HG03097 (cell line): ENCODE results near the gene RACGAP1.

Experiments
- ATAC-seq: cut with Tn5 transposase; IDR thresholded peaks from one replicate; pipeline ENCODE4 v1.9.1; 2021; ENCODE audit not compliant: unreplicated experiment, low FRiP score

The RACGAP1 gene

DNA sequence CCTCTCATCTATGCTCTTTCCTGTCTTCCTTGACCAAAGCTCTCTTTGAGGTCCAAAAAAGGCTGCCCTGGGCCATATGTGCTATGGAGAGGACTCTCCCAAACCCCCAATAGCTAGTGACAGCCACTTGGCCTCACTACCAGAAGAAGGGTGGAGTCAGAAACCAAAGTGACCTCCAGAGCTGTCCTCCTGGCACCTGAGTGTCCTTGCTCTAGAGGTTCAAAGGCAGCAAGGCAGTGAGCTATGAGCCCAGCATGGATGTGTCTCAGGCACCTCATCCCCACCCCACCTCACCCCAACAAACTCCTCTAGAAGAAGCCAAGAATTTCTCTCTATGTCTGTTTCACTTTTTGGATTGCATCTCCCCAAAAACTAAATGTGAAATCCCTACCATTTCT lies 67.7 kb downstream of the RACGAP1 start:
- ATAC-seq, result no peak

DNA sequence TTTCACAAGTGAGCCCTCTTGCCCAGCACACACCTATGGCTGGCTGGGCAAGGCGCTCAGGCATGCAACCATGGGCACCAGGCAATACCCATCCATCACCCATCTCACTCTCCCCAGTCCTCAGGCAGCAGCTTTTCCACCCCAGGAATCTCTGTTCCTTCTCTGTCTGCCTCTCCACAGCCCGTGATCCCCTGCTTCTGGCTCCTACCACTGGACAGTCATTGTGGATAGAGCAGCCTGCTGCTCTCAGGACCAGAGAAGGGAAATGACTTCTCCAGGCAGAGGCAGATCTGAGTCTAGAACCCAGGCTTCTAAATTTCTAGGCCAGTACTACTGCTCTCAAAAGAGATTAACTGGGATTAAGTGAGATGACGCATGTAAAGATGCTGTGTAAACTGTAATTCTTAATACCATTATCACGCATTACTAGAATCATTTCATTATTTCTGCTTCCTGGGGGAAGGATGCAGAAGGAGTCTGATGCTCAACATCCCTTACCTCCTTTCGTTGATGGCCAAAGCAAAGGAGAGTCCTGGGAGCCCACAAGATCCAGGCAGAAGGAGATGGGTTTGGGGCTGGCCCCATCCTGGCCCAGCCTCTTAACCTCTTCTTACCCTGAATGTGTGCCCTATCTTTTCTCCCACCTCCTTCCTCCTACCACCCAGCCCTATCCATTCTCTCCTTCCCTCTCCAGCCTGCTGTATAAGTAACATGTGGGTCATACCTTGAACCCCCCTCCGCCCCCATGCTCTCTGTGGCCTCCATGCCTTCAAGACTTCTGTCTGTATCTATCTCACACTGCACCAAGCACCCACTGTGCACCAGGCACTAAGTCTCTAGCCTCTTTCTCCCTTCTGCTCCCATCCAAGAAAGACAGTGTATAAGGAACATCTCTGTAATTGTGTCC lies 68.4 kb downstream of the RACGAP1 start:
- ATAC-seq, result no peak

DNA sequence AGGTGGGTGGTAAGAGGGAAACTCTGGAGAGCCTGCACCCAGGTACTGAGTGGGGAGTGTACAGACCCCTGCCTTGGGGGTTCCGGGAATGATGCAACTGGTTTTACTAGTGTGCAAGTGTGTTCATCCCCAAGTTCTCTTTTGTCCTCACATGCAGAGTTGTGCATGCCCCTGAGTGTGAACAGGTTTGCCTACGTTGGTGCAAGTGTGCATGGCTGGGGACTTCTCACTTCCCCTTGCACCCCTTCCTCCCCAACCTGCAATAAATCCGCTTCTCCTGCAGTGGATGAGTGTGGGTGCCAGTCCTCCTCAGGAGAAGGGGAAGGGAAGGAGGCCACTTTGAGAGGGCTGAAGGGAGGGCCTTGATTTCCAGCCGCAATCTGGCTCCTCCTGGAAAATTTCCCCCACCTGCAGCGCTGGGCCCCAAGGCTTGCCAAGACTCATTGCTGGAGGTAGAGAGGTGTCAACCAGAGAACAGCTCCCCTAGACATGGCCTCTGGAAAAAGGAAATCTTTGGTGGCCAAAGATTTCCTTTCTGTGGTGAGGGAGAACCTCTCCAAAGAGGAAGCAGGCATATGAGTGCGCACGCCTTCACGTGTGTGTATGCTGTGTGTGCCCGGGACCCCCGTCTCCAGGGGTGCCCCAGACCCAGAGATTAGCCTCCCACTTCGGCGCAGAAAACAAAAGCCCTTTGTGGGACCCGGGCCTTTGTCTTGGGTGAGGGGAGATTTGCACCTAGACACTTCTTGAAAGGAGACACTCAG lies 69.2 kb downstream of the RACGAP1 start:
- no peak for ATAC-seq

DNA sequence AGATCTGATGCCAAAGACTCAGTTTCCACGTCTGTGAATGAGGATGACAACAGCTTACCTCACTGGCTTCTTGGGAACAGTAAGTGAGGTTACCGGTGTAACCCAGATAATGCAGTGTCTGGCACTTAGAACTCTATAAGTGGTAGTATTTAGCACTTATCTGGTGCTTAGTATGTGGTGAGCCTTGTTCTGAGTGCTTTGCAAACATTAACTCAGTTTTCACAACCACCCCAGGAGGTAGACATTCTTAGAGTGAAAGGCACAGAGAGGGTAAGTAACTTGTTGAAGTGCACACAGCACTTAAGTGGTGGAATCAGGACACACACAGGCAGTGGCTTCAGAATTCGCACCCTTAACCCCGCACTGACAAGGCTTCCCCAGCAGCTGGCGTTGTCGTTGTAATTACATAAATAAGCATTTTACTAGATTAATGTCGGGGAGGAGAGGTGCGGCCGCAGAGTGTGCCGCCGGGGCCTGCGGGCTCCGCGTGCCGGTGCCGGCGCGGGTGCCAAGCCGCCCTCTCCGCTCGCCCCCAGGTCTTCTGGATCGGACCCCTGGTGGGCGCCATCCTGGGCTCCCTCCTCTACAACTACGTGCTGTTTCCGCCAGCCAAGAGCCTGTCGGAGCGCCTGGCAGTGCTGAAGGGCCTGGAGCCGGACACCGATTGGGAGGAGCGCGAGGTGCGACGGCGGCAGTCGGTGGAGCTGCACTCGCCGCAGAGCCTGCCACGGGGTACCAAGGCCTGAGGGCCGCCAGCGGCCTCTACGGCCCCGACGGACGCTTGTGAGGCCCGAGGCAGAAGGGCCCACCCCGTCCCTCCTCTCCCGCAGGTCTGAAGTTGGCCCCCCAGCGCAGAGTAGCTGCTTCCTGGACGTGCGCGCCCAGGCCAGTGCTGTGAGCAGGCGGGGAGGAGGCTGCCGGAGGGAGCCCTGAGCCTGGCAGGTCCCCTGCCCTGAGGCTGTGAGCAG lies 70.1 kb downstream of the RACGAP1 start:
- no peak for ATAC-seq

DNA sequence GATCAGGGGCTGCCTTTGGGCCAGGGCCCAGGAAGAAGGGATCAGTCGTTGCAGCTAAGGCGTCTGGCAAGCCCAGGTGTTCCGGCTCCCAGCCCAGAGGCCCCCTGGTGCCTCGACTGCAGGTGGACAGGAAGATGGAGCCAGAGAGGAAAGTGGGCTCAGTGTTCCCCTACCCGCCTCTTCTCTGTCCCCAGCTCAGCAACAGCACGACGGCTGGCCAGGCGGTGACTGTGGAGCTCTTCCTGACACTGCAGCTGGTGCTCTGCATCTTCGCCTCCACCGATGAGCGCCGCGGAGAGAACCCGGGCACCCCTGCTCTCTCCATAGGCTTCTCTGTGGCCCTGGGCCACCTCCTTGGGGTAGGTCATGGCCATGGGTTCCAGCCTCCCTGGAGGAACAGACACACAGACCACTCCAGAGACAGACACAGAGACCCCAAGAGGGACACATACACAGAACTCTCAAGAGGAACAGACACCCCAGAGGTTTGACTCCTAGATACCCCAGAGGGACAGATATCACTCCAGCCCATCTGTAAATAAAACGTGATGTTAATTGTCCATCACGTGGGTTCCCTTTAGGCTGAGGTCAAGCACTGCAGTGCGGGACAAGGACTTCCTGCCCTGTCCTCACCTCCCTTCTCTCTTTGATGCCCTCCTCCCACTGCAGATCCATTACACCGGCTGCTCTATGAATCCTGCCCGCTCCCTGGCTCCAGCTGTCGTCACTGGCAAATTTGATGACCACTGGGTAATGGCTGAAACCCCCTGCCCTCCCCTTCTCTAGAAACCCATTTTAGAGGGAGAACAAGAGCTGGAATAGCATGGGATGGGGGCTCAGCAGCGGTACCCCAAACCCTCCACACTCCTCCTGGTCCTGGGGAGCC lies 71.1 kb downstream of the RACGAP1 start:
- no peak for ATAC-seq

DNA sequence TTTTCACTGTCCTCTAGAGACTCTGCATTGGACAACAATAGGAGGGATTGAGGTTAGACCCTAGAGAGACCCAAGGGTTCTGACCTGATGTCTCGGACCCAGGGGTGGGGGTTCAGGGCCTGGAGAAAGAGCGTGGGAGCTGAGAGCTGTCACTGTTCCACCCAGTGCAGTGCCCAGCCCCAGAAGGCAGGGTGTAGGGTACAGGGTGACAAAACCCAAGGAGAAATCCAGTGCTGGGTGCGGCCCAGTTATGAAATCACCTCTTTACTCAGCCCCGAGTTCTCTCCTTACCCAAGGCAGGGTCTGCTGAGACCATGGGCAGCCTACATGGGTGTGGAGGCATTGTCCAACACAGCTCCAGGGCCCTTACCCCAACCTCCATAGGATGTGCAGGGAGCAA lies 72.1 kb downstream of the RACGAP1 start:
- ATAC-seq, result no peak

DNA sequence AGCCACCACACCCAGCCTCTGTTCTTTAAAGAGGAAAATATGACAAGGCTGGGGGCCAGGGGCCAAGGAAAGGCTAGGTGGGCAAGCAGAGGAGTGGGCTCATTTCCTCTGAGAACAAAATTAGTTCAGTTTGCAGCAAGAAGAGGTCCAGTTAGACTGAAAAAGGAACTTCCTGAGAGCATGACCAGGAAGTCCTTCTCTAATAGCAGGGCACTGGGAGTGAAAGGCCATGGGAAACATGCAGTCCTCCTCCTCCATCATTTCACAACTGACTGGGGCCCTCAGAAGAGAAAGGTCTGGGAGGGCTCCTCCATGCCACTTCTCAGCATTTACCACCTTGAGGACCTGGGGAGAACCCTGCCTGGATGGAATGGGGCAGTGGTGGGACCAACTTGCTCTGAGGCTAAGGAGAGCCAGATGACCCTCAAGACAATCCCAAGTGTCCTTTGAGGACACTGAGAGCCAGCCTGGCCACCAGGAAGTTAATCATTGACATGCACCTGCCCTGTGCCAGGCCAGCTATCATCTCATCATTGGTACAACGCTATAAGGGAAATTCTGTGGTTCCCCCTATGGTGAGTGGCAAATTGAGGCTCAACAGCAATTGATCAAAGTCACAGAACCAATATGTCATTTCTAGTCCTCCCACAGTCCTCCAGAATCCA lies 72.8 kb downstream of the RACGAP1 start:
- ATAC-seq, result no peak

DNA sequence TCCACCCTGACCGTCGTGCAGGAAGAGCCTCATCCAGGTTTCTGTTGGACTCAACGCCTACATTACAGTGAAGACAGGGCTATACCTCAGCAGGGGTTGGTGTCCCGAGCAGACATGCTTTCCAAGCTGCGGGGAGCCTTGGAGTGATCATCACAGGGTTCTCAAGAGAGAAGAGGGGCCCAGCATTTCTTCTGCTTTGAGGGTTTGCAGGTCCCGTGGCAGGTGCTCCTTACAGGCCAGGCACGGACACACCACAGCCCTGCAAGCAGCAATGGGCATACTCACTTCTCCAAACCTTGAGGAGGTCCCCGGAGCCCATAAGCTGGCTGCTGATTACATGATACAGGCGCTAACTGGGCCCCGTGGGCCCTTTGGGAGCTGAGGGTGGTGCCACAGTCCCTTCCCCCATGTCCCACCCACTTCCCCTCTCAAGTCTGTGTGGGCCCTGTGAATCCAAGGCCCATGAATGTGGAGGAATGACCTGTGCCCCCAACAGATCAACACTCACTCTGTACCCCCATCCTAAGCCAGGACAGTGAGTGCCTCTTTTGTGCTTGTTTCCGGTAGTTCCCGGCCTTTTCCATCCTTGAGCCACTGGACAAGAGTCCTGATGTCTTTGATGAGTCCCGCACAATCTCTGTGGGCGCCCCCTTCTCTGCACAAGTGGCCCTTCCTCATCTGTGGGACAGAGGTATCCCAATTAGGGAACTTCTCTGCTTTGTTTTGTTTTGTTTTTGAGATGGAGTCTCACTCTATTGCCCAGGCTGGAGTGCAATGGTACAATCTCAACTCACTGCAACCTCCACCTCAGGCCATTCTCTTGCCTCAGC lies 73.7 kb downstream of the RACGAP1 start:
- no peak for ATAC-seq

DNA sequence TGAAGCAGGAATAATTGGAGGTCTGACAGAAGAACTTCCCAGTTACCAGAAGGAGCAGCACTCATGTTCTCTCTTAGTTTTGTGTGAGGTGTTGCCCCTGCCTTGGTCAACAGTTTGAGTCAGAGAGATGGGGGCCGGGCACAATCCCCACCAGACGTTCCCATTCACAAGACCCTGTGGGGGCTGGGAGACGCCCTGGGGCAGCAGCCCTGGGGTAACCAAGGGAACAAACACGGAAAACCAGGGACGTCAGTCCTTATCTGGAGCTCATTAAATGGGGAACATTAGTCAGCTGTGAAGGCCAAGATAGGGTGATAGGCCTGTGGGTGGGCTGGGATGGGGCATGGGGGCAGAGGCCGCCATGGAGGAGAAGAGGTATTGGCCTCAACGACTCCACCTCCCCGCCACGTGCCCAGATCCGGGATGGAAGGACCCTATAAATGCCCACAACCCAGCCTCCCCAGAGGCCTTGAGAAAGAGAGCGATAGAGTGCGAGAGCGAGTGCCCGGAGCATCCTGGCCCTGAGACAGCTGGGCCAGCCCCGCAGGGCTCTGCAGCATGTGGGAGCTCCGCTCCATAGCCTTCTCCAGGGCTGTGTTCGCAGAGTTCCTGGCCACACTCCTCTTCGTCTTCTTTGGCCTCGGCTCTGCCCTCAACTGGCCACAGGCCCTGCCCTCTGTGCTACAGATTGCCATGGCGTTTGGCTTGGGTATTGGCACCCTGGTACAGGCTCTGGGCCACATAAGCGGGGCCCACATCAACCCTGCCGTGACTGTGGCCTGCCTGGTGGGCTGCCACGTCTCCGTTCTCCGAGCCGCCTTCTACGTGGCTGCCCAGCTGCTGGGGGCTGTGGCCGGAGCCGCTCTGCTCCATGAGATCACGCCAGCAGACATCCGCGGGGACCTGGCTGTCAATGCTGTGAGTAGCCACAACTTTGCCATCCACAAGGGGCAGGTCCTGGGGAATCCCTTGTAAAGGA lies 74.7 kb downstream of the RACGAP1 start, which contains the start of gene AQP2:
AQP2 (plus strand) TSS at position 465 of the 979 bp plus-strand sequence; CDS start at position 559, 94 bp downstream.
- ATAC-seq, result no peak

DNA sequence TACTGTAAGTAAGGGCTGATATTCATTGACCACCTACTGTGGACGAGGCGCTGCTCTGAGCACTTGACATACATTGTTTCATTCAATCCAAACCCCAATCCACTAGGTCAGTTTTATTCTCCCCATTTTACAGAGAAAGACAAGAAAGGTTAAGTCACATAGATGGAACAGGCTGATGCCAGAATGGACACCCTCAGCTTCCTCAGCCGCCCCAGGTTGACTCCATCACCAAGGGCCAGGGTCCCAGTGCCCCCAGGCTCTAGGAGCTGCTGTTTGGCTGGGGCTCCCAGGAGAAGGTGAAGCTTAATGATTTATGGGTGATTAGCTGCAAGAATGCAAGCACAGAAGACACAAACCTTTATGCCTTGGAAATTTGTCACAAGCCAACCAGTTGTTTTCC lies 75.4 kb downstream of the RACGAP1 start:
- no peak for ATAC-seq

DNA sequence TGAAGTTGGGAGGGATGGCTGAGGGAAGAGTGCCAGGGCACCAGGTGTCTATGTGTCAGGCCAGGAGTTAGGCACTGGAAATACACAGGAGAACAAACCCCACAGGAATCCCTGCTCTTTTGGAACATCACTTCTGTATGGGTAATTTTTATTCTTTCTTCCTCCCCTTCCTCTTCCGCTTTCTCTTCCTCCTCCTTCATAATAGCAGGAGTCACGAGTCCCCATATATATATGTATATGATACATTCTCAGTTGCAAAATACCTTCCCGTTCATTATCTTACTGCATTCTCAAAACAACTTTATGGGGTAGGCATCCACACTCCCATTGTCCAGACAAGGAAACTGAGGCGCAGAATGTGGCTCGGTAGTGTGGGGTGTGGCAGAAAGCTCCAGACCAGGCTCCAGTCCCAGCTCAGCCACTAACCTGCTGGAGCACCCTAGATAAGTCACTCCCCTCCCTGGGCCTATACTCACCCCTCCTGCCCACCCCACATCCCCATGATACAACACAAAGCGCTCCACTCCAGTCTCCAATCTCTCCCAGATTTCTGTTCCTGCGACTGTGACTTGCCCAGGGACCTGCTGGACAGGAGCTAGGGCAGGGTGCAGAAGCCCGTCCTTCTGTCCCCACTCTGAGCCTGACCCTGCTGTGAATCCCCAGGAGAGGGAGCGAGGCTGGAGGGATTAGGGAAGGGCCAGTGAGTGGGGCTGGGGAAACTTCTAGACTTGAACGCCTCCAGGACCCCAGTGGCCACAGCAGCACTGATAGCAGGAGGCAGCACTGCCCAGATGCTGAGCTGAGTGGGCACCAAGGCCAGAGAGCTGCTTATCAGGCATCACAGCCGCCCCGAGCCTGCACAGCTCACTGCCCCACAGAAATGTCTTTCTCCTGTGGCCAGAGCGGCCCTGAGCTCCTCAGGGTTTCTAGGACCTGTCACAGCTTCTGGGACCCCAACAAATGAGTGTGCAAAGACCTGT lies 76.1 kb downstream of the RACGAP1 start:
- ATAC-seq, result no peak

DNA sequence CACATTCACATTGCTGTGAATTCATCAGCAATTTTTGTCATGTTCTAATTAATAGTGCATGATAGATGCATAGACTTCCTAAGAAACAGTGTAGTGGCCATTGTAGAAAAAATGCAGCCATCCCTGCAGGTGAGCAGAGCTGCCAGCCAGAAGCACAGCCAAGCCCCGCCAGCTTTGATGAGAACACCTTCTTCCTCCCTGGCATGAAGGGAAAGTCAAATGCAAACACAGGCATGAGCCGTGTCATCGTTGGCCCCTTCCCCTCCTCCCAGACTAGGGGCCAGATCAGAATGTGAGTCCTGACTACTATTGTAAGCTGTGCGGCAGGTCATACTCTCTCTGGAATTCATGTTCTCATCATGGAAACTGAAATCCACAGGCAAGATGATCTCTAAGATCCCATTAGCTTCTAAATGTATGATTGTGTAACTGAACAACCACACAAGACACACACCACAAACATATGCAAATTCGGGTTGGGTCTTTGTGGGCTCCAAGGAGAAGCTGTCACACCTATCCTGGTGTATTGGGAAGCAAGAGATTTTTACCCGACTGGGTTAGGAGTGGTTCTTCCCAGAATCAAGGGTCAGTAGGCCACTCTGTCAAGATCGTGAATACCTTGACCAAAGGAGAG lies 77.6 kb downstream of the RACGAP1 start:
- ATAC-seq, result no peak

DNA sequence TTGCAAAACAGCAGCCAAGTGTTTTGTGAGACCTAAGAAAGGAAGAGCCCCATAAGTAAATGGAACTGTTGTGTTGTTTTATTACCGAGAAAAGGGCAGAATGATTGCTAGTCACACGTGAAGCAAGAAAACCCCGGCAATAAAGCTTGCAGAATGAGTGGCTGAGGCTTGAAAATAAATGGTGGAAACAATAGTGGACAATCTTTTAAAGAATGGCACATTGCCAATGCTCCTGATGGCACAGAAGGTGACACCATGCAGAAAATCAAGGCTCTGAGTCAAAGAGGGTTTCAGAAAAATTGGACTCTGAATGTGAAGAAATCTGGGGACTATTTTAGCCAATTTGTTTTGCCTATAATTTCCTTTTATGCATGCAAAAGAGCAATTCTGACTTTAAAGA lies 78.8 kb downstream of the RACGAP1 start:
- no peak for ATAC-seq

DNA sequence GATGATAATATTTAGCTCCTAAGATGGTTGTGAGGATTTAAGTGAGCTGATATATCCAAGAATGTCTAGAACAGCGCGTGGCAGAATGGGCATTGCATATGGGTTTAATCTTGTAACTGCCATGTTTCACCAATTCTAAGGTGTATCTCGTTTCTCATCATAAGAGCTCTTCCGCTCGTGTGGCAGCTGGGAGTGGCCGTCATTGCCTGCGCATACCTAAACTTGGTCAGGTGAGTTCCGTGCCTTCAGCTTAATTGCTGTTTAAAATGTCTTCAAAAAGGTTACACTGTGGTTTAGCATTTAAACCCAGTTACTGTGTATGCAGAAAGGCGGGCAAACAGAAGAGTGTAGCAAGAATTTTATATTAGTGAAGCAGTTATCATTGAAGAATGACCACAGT lies 79.2 kb downstream of the RACGAP1 start:
- ATAC-seq, result no peak

DNA sequence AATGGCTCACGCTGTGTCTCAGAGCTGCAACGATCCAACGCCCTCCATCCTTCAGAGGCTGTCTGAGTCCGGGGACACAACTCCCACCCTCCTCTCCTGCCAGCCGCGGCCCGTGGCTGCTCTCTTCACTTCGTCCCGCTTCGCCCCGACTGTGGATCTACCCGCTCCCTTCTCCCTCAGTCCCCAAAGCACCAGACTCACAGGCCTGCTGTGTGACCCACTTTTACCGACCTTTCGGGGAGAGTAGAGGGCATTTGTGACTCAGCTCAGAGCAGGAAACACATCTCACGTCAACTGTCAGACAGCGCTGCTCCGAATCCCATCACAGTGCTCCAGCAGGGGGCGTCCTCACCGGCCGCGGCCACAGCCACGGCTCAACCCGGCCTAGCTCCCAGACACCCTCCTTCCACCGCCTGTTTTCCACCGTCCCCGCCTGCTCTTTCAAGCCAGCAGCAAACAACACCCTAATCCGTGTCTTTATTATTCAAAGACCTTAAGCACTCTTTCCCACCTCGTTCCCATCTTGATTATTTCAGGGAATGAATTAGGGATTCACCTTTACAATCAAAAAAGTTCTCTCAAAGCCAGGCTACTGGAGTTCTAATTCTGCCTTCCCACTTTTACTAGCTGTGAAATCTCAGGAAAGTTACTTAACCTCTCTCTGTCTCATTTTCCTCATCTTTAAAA lies 79.8 kb downstream of the RACGAP1 start:
- ATAC-seq, result no peak
